SU-DHL-6 (cell line): ENCODE measurements around the gene PUSL1.

ENCODE experiments used
- H2AFZ ChIP-seq: fragments of 200-600 bp; sonication (generic); 2 replicates; pipeline ENCODE4 v1.6.1; 2014; ENCODE audit warnings: low read depth, mild to moderate bottlenecking, moderate library complexity, mixed read lengths, antibody characterized with exemption, low read length; ENCODE audit not compliant: severe bottlenecking
- H3F3A ChIP-seq: fragments of 200-600 bp; shearing (Covaris generic); 2 replicates; pipeline ENCODE4 v1.6.0; 2016; ENCODE audit warnings: antibody characterized with exemption, mild to moderate bottlenecking; ENCODE audit not compliant: insufficient read depth
- H3K27ac ChIP-seq: fragments of 200-600 bp; sonication (generic); 2 replicates; pipeline ENCODE4 v1.5.1; 2016; ENCODE audit warnings: low read depth, mild to moderate bottlenecking, low read length, moderate library complexity, mixed read lengths
- H3K27me3 ChIP-seq: fragments of 200-600 bp; sonication (generic), shearing (Covaris generic); 2 replicates; pipeline ENCODE4 v1.6.0; 2014; ENCODE audit warnings: mild to moderate bottlenecking, low read length
- H3K36me3 ChIP-seq: fragments of 200-600 bp; sonication (generic); 2 replicates; pipeline ENCODE4 v1.6.1; 2014; ENCODE audit warnings: mild to moderate bottlenecking, low read length, mixed read lengths
- H3K4me2 ChIP-seq: fragments of 300-600, 200-600 bp; shearing (Covaris generic), sonication (generic); 2 replicates; pipeline ENCODE4 v1.6.0; 2014; ENCODE audit warnings: low read length, low read depth, mild to moderate bottlenecking; ENCODE audit not compliant: poor library complexity, severe bottlenecking
- H3K4me3 ChIP-seq: fragments of 200-600 bp; sonication (generic); 2 replicates; pipeline ENCODE4 v1.5.1; 2014; ENCODE audit warnings: antibody characterized with exemption, low read length, mild to moderate bottlenecking, mixed read lengths; ENCODE audit not compliant: insufficient read depth, poor library complexity, severe bottlenecking
- H3K79me2 ChIP-seq: fragments of 200-600 bp; sonication (generic); 2 replicates; pipeline ENCODE4 v1.6.1; 2014; ENCODE audit warnings: mild to moderate bottlenecking, low read length, moderate library complexity; ENCODE audit not compliant: insufficient read depth
- H3K9ac ChIP-seq: fragments of 200-600 bp; sonication (generic); 2 replicates; pipeline ENCODE4 v1.7.0; 2014; ENCODE audit warnings: mild to moderate bottlenecking, low read length
- H3K9me2 ChIP-seq: fragments of 200-600 bp; sonication (generic); replicated peaks from 2 replicates; pipeline ENCODE4 v1.6.1; 2014; ENCODE audit warnings: low read length; ENCODE audit not compliant: insufficient read depth
- H3K9me3 ChIP-seq: fragments of 200-600 bp; sonication (generic); 2 replicates; pipeline ENCODE4 v1.6.1; 2014; ENCODE audit warnings: low read length, mixed read lengths; ENCODE audit not compliant: insufficient read depth
- H4K20me1 ChIP-seq: fragments of 200-600 bp; sonication (generic); 2 replicates; pipeline ENCODE4 v1.6.1; 2014; ENCODE audit warnings: low read depth, mild to moderate bottlenecking, antibody characterized with exemption, low read length, moderate library complexity, mixed read lengths
- CTCF ChIP-seq: fragments of 200-600 bp; sonication (generic); IDR thresholded peaks from one replicate; pipeline ENCODE4 v1.5.1; 2017; ENCODE audit warnings: antibody characterized with exemption, mild to moderate bottlenecking, low read length, moderate library complexity; ENCODE audit not compliant: insufficient read depth, poor library complexity, severe bottlenecking
- EZH2phosphoT487 ChIP-seq: fragments of 200-600 bp; sonication (generic), shearing (Covaris generic); conservative IDR thresholded peaks from 2 replicates; pipeline ENCODE4 v1.6.1; 2018; ENCODE audit warnings: mild to moderate bottlenecking, antibody characterized with exemption, low read length, moderate library complexity, mixed read lengths

Gene PUSL1

GRCh38 chr1:1306661-1307260 lies 1.6 kb upstream of the PUSL1 start:
- H3K79me2 ChIP-seq, result peaks cover 12% of the 10 kb centered on the region
- H3K36me3 ChIP-seq, result no peaks in the 10 kb centered on the region
- H4K20me1 ChIP-seq, result no peaks in the 10 kb centered on the region; the same call in 1 of the 2 replicates

DNA sequence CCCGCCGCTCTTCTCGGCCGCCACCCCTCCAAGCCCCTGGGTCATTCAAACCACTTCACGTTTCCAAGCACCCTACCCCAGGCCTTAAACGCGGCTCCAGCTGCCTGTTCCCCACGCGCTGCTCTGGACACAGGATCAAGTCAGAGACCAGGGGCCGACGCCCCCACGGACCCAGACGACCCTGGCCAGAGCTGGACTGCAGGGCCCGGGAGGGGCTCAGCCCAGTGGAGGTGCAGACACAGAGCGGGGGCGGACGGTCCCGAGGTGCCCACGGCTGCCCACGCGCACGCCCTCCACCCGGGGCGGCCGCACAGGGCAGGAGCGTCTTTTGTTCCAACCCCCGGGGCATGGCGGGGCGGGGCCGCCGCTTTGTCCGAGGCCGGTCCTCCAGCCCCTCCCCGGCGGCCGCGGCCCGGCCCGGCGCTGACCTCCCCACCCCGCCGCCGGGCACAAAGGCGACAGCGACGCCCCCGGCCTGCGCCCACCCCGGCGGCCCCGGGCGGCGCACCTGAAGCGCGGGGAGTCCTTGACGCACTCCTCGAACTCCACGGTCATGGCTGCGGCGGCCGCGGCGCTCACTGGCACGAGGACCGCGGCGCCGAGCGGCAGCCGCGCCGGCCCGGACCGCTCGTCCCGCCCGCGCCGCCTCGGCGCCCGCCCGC lies 1.0 kb upstream of the PUSL1 start:
- peak overlapping the region; percentile 93 for H3K4me3 ChIP-seq
- H3K79me2 ChIP-seq, result peaks cover 12% of the 10 kb centered on the region
- peak overlapping the region; percentile 36; the same call in 1 of the 2 replicates for H3K27ac ChIP-seq
- no peaks in the 10 kb centered on the region for H3K9me2 ChIP-seq
- peak overlapping the region; percentile 99 for H3K9ac ChIP-seq
- H2AFZ ChIP-seq, result no peak overlapping the region
- H3K4me2 ChIP-seq, result peak overlapping the region; percentile 81
- no peaks in the 10 kb centered on the region for H3K27me3 ChIP-seq
- H4K20me1 ChIP-seq, result no peaks in the 10 kb centered on the region; the same call in 1 of the 2 replicates
- no peaks in the 10 kb centered on the region for H3K36me3 ChIP-seq
- H3F3A ChIP-seq, result no peaks in the 10 kb centered on the region; the same call in 1 of the 2 replicates
- H3K9me3 ChIP-seq, result no peaks in the 10 kb centered on the region
- TF ChIP-seq EZH2phosphoT487 (no peak), CTCF (no peak)

More at GRCh38 chr1:1306661-1307260, 1.6 kb upstream of the PUSL1 start:
- no peaks in the 10 kb centered on the region for H3K9me3 ChIP-seq
- H2AFZ ChIP-seq, result no peak overlapping the region
- TF ChIP-seq EZH2phosphoT487 (no peak), CTCF (no peak)
- peak overlapping the region; percentile 93 for H3K4me3 ChIP-seq
- H3K27ac ChIP-seq, result peak overlapping the region; percentile 65
- H3K9me2 ChIP-seq, result no peaks in the 10 kb centered on the region
- H3K4me2 ChIP-seq, result peak overlapping the region; percentile 81
- no peaks in the 10 kb centered on the region for H3K27me3 ChIP-seq
- peak overlapping the region; percentile 99 for H3K9ac ChIP-seq
- H3F3A ChIP-seq, result no peaks in the 10 kb centered on the region; the same call in 1 of the 2 replicates

- Histone ChIP-seq H4K20me1 (no peaks in the 10 kb centered on the region), H3K4me3 (peak overlapping the region; percentile 84), H3K27me3 (no peaks in the 10 kb centered on the region), H3K9me2 (no peaks in the 10 kb centered on the region), H3K79me2 (peaks cover 12% of the 10 kb centered on the region), H3K36me3 (no peaks in the 10 kb centered on the region), H3K9ac (peak overlapping the region; percentile 99), H3K4me2 (peak overlapping the region; percentile 68), H2AFZ (peak overlapping the region; percentile 53), H3K9me3 (no peaks in the 10 kb centered on the region), H3K27ac (peak overlapping the region; percentile 75), H3F3A (no peaks in the 10 kb centered on the region; the same call in 1 of the 2 replicates)
- TF ChIP-seq CTCF, result no peak
- no peak for TF ChIP-seq EZH2phosphoT487
Measured at GRCh38 chr1:1308756-1309250, 406 bp downstream of the PUSL1 start.
